ENCODE results near the gene TBL1X. TPM values are rescaled to one million over a fixed set of nuclear protein-coding genes. Genes with fewer than 3 reads are reported as not detected.

The TBL1X gene
- total RNA-seq (10 to 100 TPM; 27.2 to 58.8 (median 29.4) TPM), polyA plus RNA-seq (10 to 100 TPM; 11.8 to 19.2 TPM), total RNA-seq (46.8 reads per million, percentile 70 among the genes with 10 or more reads in this experiment)

DNA sequence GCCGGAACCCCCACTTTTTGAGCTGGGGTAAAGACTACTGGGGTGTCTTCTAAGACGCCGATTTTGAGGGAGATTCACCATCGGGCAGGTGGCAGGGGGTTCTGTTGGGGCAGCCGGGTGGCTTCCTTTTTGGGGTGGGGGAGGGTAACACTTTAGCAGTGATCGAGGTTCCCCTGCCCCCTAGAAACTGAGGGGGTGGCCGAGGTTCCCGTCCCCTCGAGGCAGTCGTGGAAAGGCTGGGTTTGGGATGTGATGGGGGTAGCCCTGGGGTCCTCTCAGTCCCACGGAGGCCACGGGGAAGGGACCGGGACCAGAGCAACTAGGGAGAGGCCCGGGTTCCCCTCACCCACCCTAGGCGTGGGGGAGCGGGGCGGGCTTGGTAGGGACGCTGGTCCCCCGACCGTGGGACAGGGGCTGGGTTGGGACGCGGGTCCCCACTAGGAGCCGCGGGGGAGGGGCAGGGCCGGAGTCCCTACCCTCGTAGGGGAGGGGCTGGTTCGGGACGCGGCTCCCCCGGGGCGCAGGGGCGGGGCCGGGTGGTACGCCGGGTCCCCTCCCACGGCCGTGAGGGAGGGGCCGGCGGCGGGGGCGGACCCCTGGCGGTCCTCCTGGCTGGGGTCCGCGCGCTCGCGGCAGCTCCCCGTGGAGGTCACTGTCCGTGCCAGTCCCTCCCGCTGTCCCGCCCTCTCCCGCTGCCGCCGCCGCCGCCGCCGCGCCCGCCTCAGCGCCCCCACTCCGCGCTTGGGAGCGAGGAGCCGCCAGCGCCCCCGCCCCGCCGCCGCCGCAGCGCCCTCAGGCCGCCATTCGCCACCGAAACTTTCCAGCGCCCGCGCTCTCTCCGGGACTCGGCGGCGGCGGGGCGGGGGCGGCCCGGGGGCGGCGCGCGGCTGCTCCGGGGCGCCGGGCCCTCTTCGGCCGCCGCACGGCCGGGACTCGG lies at the start of gene TBL1X:
Gene TBL1X (plus strand): TSS at position 624 of the 937 bp plus-strand sequence. CDS start 188,529 bp downstream, outside the sequence.
- Mint-ChIP-seq H3K9me3 (peaks cover 0 to 6% (median 0%) of the 10 kb centered on the region in 11 donors), H3K36me3 (peaks cover 0 to 11% (median 5%) of the 10 kb centered on the region in 5 donors), H3K4me1 (peaks cover 24 to 66% (median 46%) of the 10 kb centered on the region in 7 donors), H3K27ac (peak within 1 kb of the TSS; percentile 80 to 96 (median 89)), H3K4me3 (peak within 1 kb of the TSS; percentile 78 to 89 (median 86)), H3K27me3 (peaks cover 0 to 3% (median 0%) of the 10 kb centered on the region in 5 donors)
- peak within 1 kb of the TSS; percentile 86 for H3K27ac ChIP-seq (ENCODE audit: low read depth, low read length)
- intact Hi-C loops (cut with micrococcal nuclease) = loop anchor here (1.0 to 10.0 kb wide), 11 partner anchors 8 to 642 kb away; no protein-coding TSS in a partner anchor
- ChIA-PET CTCF (interaction anchor here (0.5 to 0.6 kb wide), 2 partner anchors 175 to 720 kb away, joined by 3 to 5 read pairs; no protein-coding TSS in a partner anchor), POLR2A (interaction anchor here (0.7 to 3.1 kb wide), 3 partner anchors 123 to 477 kb away, joined by 3 to 33 read pairs (median 3); no protein-coding TSS in a partner anchor)
- peak within 1 kb of the TSS; percentile 47 for H3K4me3 ChIP-seq (ENCODE audit: low read length)
- no peaks in the 10 kb centered on the region for H3K27me3 ChIP-seq (ENCODE audit: control insufficient read depth in 2 of 2, insufficient read depth in 2 of 2, low read length in 2 of 2)
- peaks cover 8 to 22% of the 10 kb centered on the region in 2 donors for H3K4me1 ChIP-seq (ENCODE audit: control insufficient read depth in 2 of 2, insufficient read depth in 2 of 2, low read length in 2 of 2)
- peaks cover 0 to 4% (median 0%) of the 10 kb centered on the region in 3 experiments for H3K36me3 ChIP-seq (ENCODE audit: control insufficient read depth in 2 of 3, insufficient read depth in 3 of 3, low read length in 3 of 3)
- DNase-seq (peak; percentile 35 to 71 (median 43)), ATAC-seq (peak; percentile 59)
- H3K9me3 ChIP-seq (ENCODE audit: control insufficient read depth in 2 of 3, low read length in 3 of 3) = no peaks in the 10 kb centered on the region

DNA sequence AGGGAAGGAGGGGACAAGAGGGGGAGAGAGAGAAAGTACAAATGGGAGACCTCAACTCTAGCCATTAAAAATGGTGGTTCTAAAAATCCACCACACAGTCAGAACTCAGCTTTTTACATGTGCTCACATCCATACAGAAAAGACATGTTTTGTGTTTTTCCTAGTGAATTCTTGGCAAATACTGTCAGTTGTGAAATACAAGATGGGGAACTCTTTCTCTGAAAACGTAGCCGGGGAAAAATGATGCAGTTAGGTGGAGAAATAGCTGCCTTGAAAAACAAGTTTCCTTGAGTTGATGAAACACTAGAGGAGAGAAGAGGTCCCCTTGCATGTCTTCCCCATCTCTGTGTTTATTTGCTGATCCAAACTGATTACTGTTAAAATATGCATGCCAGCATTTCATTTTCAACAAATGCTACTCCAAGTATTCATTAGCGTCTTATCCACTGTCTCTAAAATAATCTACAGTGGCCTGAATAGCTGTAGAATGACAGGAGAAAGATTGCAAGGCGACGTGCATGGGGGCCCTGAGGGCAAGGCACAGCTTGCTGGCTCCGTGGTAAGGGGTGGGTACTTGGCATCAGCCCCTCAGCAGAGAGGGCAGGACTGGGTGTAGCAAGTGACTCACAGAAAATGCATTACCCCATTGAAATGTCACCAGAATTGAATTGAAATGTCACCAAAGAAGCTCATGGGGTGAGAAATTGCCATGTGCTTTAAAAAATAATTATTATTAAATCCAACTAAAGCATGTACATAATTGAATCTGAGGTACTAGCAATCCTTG lies 48.1 kb upstream of the TBL1X start:
- no peaks in the 10 kb centered on the region for H3K36me3 ChIP-seq (ENCODE audit: control insufficient read depth in 2 of 3, insufficient read depth in 3 of 3, low read length in 3 of 3)
- H3K27me3 Mint-ChIP-seq = peaks cover 0 to 2% (median 0%) of the 10 kb centered on the region in 5 donors
- DNase-seq (no peak), ATAC-seq (no peak)
- H3K27ac Mint-ChIP-seq = no peak overlapping the region
- H3K4me1 Mint-ChIP-seq = peaks cover 0 to 14% (median 9%) of the 10 kb centered on the region in 7 donors
- H3K9me3 Mint-ChIP-seq = peaks cover 0 to 2% (median 0%) of the 10 kb centered on the region in 11 donors
- H3K27me3 ChIP-seq (ENCODE audit: control insufficient read depth in 2 of 2, insufficient read depth in 2 of 2, low read length in 2 of 2) = no peaks in the 10 kb centered on the region
- no peak overlapping the region for H3K27ac ChIP-seq (ENCODE audit: low read depth, low read length)
- no peaks in the 10 kb centered on the region for H3K36me3 Mint-ChIP-seq
- intact Hi-C loops (cut with micrococcal nuclease) = no loop called here
- H3K4me1 ChIP-seq (ENCODE audit: control insufficient read depth in 2 of 2, insufficient read depth in 2 of 2, low read length in 2 of 2) = no peaks in the 10 kb centered on the region
- no peak overlapping the region for H3K4me3 Mint-ChIP-seq
- ChIA-PET CTCF (no interaction called here), POLR2A (no interaction called here)
- no peaks in the 10 kb centered on the region for H3K9me3 ChIP-seq (ENCODE audit: control insufficient read depth in 2 of 3, low read length in 3 of 3)
- no peak overlapping the region for H3K4me3 ChIP-seq (ENCODE audit: low read length)

DNA sequence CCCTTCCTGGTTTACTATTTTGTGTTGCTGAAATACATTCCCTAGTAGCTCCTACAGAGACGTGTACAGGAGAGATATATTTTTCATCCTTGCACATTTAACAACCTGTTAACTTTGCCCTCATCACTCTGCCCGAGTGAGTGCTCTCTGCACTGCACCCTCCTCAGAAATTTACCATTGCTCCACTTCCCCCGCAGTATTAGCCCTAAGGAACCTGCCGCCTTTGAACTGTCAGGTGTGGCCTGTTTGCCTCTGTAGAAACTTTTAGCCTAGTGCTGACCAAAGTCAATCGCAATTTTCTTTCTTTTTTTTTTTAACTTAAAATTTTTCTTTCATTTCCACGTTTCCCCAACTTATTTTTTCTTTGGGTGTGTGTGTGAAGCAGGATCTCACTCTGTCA lies 46.6 kb upstream of the TBL1X start:
- peaks cover 0 to 14% (median 9%) of the 10 kb centered on the region in 7 donors for H3K4me1 Mint-ChIP-seq
- H3K27ac Mint-ChIP-seq = peak overlapping the region in 1 of 9 donors; percentile 32
- H3K36me3 Mint-ChIP-seq = no peaks in the 10 kb centered on the region
- DNase-seq (no peak), ATAC-seq (no peak)
- Histone ChIP-seq H3K27ac (ENCODE audit: low read depth, low read length) (no peak overlapping the region), H3K4me3 (ENCODE audit: low read length) (no peak overlapping the region), H3K27me3 (ENCODE audit: control insufficient read depth in 2 of 2, insufficient read depth in 2 of 2, low read length in 2 of 2) (no peaks in the 10 kb centered on the region), H3K4me1 (ENCODE audit: control insufficient read depth in 2 of 2, insufficient read depth in 2 of 2, low read length in 2 of 2) (no peaks in the 10 kb centered on the region), H3K9me3 (ENCODE audit: control insufficient read depth in 2 of 3, low read length in 3 of 3) (no peaks in the 10 kb centered on the region), H3K36me3 (ENCODE audit: control insufficient read depth in 2 of 3, insufficient read depth in 3 of 3, low read length in 3 of 3) (no peaks in the 10 kb centered on the region)
- CTCF ChIA-PET = no interaction called here
- peaks cover 0 to 2% (median 0%) of the 10 kb centered on the region in 11 donors for H3K9me3 Mint-ChIP-seq
- intact Hi-C loops (cut with micrococcal nuclease) = no loop called here
- H3K27me3 Mint-ChIP-seq = peaks cover 0 to 2% (median 0%) of the 10 kb centered on the region in 5 donors
- H3K4me3 Mint-ChIP-seq = no peak overlapping the region
- POLR2A ChIA-PET = interaction anchor here (0.6 kb wide), 1 partner anchor 277 kb away, joined by 4 read pairs; no protein-coding TSS in a partner anchor

DNA sequence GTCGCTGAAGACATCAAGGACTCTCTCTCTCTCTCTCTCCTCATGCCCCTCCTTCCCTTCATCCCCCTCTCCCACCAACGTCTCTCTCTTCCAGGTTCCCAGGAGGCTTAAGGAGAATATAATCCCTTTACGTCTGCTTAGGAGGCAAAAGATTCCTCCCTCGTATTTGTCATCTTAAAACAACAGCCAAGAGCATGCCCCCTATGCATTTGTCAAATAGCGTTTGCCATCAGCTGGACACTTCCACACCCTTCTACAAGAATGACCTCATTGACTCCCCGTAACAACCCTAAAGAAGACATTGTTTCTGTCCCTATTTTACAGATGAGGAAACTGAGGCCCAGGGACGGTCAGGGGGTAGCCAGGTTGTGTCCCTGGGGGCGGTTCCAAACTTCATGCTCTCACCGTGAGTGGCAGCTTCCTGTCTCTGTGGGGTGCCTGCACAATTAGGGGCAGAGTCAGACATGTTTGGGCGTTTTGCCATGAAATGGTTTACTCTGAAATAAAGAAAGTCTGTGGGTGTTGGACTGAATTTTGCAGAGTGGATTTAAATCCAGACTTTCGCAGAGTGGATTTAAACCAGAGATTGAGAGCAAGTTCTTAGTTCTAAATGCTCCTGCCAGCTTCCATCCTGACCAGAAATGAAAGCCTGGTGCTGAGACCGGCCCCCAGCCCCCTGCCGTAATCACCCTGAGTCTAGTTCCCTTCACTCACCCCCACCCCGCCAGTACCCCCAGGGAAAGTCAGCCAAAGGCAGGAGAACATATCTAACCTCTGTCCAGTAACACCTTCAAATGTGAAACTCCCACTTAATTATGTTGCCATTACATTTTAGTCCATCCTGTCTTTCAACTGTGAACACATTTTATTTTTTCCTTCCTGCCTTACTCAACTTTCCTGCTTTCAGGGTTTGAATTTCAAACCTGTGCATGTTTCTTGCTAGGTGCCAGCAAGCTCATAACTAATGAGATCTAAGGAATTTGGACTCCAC lies 44.3 kb upstream of the TBL1X start:
- Mint-ChIP-seq H3K4me3 (peak overlapping the region in 1 of 10 donors; percentile 27), H3K9me3 (peaks cover 0 to 5% (median 0%) of the 10 kb centered on the region in 11 donors), H3K27me3 (peaks cover 0 to 2% (median 0%) of the 10 kb centered on the region in 5 donors), H3K27ac (no peak overlapping the region), H3K4me1 (peaks cover 0 to 14% (median 9%) of the 10 kb centered on the region in 7 donors), H3K36me3 (peaks cover 0 to 2% (median 0%) of the 10 kb centered on the region in 5 donors)
- ATAC-seq = no peak
- Histone ChIP-seq H3K27ac (ENCODE audit: low read depth, low read length) (no peak overlapping the region), H3K4me1 (ENCODE audit: control insufficient read depth in 2 of 2, insufficient read depth in 2 of 2, low read length in 2 of 2) (no peaks in the 10 kb centered on the region), H3K4me3 (ENCODE audit: low read length) (no peak overlapping the region), H3K9me3 (ENCODE audit: control insufficient read depth in 2 of 3, low read length in 3 of 3) (no peaks in the 10 kb centered on the region), H3K36me3 (ENCODE audit: control insufficient read depth in 2 of 3, insufficient read depth in 3 of 3, low read length in 3 of 3) (no peaks in the 10 kb centered on the region), H3K27me3 (ENCODE audit: control insufficient read depth in 2 of 2, insufficient read depth in 2 of 2, low read length in 2 of 2) (no peaks in the 10 kb centered on the region)
- ChIA-PET POLR2A (no interaction called here), CTCF (interaction anchor here (0.5 kb wide), 1 partner anchor 58 kb away, joined by 3 read pairs; no protein-coding TSS in a partner anchor)
- DNase-seq = peak in 1 of 9 donors; percentile 11
- intact Hi-C loops (cut with micrococcal nuclease) = no loop called here

DNA sequence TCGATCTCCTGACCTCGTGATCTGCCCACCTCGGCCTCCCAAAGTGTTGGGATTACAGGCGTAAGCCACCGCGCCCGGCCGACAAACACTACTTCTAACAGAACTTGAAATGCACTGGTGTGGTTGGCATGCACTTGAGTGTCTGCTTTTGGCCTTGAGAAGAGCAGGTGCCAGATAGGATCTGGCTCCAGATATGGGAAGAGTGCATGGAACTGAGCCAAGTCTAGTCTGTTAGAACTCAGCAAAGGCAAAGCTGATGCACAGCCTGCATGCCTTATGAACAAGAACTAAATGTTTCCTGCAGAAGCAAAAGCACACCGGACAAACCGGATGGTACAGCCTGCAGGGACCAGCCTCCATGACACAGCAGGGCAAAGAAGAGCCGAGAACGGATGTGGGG lies 35.1 kb upstream of the TBL1X start:
- Histone ChIP-seq H3K36me3 (ENCODE audit: control insufficient read depth in 2 of 3, insufficient read depth in 3 of 3, low read length in 3 of 3) (no peaks in the 10 kb centered on the region), H3K27ac (ENCODE audit: low read depth, low read length) (no peak overlapping the region), H3K27me3 (ENCODE audit: control insufficient read depth in 2 of 2, insufficient read depth in 2 of 2, low read length in 2 of 2) (no peaks in the 10 kb centered on the region), H3K4me3 (ENCODE audit: low read length) (no peak overlapping the region), H3K9me3 (ENCODE audit: control insufficient read depth in 2 of 3, low read length in 3 of 3) (no peaks in the 10 kb centered on the region), H3K4me1 (ENCODE audit: control insufficient read depth in 2 of 2, insufficient read depth in 2 of 2, low read length in 2 of 2) (no peaks in the 10 kb centered on the region)
- ATAC-seq (no peak), DNase-seq (no peak)
- Mint-ChIP-seq H3K4me1 (no peaks in the 10 kb centered on the region), H3K36me3 (peaks cover 0 to 5% (median 0%) of the 10 kb centered on the region in 5 donors), H3K27ac (peak overlapping the region in 1 of 9 donors; percentile 67), H3K4me3 (no peak overlapping the region), H3K9me3 (peaks cover 0 to 7% (median 2%) of the 10 kb centered on the region in 11 donors), H3K27me3 (no peaks in the 10 kb centered on the region)
- ChIA-PET POLR2A (interaction anchor here (0.7 kb wide), 1 partner anchor 17 kb away, joined by 4 read pairs; no protein-coding TSS in a partner anchor), CTCF (no interaction called here)
- intact Hi-C loops (cut with micrococcal nuclease) = no loop called here
